HG03520 (cell line): ENCODE data around the gene RASGRF1.
"Not testable (repeated sequence)": the region's sequence is repeated elsewhere in the genome, so short reads cannot be mapped to it uniquely, and the experiment has no call there.

ENCODE experiments used
- ATAC-seq: cut with Tn5 transposase; IDR thresholded peaks from one replicate; pipeline ENCODE4 v1.9.1; 2021; ENCODE audit warnings: mild to moderate bottlenecking, moderate library complexity; ENCODE audit not compliant: unreplicated experiment

The RASGRF1 gene

GRCh38 chr15:78937132-78937739 lies 153.3 kb downstream of the RASGRF1 start:
- ATAC-seq = no peak

DNA sequence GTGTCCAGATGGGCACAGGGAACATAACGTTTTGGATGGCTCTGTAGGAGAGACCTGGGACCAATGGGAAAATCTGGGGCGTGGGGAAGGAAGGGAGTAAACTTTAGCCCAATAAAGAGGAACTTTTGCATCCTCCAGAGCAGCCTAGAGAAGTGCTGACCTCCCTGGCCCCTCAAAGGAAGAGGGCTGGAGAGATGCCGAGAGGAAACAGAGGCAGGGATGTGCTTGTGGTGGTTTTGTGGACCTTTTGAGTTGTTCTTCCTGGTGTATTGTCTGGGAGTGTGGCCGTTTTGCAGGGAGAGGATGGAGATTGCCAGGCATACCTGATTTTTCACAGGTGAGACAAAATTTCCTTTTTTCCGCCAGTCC lies 155.9 kb downstream of the RASGRF1 start:
- no peak for ATAC-seq

- ATAC-seq = no peak
These were observed 156.5 kb downstream of the RASGRF1 start for GRCh38 chr15:78933823-78934654.

DNA sequence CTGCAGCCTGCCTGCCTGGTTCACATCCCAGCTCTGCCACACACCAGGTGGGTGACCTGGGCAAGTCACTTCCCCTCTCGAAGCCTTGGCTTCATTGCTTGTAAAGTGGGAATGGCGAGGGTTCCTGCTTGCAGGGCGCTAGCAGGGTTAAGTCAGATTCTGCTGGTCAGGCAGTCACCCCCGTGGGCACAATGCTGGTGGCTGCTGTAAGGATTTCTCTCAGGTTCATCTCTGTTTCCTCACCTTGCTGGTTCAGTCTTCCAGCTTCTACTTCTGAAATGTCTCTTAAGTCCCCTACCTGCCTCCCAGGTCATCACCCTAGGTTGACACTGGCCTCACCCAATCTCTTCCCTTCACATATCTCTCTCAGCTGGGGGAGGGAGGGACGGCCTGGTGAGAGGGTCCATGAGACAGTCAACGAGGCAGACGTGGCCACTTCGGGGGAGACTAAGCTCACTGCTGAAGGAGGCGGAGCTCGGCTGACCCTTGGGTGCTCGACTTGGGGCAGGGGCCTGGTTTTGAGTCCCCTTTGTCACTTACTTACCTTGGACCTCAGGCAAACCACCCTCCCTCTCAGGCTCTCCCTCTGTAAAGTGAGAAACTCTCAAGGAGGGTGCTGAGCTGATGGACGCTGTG lies 157.3 kb downstream of the RASGRF1 start:
- ATAC-seq = no peak

- ATAC-seq = no peak
These were observed 158.2 kb downstream of the RASGRF1 start for GRCh38 chr15:78932258-78932808.

DNA sequence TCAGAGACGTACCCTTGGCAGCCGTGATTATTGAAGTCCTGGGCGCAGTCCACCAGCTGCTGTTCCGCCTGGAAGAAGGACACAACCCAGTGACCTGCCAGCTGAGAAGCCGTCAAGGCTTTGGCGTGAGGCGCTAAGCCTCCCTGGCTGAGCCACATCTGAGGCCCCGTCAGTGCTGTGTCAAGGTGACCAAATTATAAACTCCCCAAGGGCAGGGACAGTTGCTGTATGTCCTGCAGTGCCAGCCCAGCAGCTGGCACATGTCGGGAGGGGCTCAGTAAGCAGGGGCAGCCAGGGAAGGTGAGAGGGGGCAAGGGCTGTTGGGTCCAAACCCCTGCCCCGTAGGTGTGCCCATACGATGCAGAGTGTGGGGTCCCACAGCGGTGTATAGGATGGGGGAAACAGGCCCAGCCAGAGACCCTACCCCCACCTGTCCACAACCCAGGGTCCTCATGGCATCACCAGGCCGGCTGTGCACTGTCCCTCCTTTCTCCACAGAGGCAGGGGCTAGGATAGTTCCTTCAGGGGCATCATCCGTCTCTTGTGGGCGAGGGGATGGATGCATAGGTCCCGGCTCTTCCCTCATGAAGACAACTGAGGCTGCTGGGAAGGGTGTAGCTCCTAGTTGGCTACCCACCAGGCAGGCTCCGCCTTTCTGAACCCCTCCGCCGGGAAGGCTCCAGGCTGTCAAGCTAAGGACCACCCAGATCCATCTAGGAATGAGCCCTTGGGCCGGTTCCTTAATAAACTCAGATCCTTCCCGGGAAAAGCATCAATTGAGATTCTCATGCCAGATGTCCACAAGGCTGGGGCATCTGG lies 158.9 kb downstream of the RASGRF1 start:
- no peak for ATAC-seq

- no peak for ATAC-seq
These were observed 159.8 kb downstream of the RASGRF1 start for GRCh38 chr15:78930577-78931388.

DNA sequence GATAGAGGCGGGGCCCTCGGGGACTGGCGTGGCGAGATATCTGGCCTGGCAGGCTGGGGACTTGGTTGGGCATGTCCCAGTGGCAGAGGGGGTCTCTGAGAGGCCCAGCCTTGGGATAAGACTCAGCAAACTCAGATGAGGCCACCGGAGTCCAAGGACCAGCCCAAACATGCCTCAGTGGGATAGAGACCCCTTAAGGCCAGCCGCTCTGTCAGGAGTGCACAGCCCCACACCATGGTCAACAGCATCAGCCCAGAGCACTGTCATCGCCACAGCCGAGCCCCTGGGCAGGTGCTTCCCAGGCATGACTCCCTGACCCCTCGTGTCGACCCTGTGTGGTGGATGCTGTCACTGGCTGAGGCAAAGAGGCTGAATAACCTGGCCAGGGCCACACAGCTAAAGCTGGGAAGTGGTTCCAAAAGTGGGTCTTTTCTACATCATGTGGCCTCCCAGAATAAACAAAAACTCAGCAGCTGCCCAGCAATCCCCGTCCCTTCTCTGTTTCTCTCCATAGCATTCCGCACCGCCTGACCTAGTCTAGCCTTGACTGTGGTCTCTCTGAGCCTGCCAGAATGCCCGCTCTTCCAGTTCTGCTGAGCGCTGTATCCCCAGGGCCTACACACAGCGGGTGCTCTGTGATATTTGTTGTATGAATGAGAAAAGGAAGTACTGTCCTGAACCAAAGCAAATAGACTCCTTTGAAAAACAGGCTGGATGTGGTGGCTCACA lies 160.9 kb downstream of the RASGRF1 start:
- ATAC-seq = no peak

DNA sequence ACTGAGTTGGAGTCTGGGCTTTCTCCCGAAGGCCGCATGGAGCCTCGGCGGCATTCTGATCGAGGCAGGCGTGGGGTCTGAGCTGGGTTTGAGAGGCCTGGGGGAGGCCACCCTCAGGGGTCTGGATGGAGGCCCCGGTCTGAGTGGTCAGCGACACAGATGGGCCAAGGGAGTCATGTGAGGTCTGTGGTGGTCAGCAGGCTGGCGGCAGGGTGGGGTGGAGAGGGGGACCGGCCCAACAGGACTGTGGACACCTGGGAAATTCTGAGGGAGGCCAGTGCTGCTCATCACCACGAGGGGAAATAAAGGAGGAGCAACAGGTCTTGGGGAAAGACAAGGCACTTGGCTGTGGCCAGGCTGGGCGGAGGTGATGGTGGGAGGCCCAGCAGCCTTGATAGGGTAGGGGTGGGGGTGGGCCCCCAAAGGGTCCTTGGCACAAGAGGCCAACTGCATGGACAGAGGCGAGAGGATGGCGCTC lies 161.9 kb downstream of the RASGRF1 start:
- no peak for ATAC-seq

DNA sequence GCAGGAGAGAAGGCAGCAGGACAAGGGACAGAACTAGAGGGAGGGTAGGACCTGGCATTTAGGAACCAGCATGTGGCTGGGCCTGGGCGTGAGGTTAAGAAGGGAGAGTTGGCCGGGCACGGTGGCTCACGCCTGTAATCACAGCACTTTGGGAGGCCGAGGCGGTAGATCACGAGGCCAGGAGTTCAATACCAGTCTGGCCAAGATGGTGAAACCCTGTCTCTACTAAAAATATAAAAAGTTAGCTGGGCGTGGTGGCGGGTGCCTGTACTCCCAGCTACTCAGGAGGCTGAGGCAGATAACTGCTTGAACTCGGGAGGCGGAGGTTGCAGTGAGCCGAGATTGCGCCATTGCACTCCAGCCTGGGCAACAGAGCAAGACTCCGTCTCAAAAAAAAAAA lies 162.4 kb downstream of the RASGRF1 start:
- not testable (repeated sequence) for ATAC-seq

GRCh38 chr15:78927077-78927790 lies 163.3 kb downstream of the RASGRF1 start:
- ATAC-seq = no peak

GRCh38 chr15:78925956-78926743 lies 164.4 kb downstream of the RASGRF1 start:
- ATAC-seq = no peak

DNA sequence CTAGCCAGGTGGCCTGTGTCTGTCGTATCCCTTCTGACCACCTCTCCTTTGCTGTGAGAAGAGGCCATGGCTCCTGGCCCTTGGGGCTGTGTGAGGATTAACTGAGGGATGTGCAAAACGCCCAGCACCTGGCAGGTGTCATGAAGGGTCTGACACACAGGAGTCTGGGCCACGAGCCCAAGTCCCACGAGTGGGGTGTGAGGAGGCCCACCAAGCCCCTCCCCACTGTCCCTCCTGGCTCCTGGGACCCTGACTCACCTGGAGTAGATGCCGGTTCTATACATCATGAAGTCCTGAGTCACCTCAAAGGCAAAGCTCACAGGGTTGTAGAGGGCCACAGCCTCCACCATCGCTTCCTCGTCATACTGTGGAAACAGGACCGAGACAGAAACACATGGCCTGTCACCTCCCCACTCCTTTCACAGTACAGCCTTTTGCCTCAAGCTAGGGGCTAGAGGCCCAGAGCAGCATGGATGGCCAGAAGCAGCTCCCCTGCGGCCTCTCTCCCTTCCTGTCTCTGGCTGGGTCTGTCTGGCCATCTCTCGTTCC lies 165.4 kb downstream of the RASGRF1 start:
- no peak for ATAC-seq

DNA sequence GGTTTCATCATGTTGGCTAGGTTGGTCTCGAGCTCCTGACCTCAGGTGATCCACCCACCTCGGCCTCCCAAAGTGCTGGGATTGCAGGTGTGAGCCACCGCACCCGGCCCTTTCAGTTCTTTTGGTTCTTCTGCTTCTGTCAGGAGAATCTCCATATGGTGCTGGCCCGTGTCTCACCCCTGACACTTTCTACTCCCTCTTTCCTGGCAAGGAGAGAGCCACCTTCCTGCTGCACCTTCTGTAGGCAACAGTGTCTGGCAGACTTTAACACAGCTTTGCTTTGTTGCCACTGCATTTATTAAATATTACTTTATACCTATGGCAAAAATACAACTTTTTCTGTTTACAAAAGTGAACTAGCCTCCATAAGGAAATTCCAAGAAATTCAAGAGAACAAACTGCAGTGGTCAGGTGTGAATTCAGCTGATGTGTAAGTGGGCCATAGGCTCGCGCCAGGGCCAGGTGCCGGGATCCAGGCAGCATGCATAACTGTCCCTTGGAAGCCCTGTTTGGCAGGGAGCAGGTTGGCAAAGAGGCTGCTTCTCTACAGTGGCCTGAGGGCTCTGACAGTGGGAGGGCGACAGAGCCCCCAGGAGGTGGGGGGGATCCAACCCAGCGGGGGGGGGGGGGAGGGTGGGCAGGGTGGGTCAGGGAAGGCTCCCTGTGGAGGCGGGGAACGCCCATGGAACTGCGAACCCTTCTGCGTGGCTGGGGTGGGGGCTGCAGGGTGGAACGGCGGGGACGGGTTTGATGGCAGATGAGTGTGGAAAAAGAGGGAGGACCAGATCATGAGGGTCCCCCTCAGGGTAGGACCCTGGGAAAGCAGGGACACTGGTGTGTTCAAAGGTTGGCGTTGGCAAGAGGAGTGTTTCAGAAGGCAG lies 166.9 kb downstream of the RASGRF1 start:
- no peak for ATAC-seq

DNA sequence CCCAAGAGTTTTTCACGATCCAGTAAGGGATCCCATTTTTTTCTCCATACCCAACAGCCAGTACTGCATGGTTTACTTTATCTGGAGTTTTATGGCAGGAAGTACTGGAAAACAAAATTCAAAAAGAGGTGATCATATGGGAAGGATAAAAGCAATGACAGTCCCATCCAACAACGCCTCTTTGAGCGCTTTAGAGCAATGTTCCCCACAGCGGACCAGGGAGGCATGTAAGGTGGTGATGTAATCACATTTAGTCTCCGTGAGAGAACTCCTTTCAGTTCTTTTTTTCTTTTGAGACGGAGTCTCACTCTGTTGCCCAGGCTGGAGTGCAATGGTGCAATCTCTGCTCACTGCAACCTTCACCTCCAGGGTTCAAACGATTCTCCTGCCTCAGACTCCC lies 167.6 kb downstream of the RASGRF1 start:
- no peak for ATAC-seq

GRCh38 chr15:78922527-78922926 lies 168.1 kb downstream of the RASGRF1 start:
- ATAC-seq = no peak

- no peak for ATAC-seq
These were observed 168.6 kb downstream of the RASGRF1 start for GRCh38 chr15:78921940-78922339.
